ENCODE data around the gene TLCD1. TPM values are rescaled to one million over a fixed set of nuclear protein-coding genes. Genes with fewer than 3 reads are reported as not detected.

TLCD1 gene
- total RNA-seq, 1 donor, result 8.2 TPM

DNA sequence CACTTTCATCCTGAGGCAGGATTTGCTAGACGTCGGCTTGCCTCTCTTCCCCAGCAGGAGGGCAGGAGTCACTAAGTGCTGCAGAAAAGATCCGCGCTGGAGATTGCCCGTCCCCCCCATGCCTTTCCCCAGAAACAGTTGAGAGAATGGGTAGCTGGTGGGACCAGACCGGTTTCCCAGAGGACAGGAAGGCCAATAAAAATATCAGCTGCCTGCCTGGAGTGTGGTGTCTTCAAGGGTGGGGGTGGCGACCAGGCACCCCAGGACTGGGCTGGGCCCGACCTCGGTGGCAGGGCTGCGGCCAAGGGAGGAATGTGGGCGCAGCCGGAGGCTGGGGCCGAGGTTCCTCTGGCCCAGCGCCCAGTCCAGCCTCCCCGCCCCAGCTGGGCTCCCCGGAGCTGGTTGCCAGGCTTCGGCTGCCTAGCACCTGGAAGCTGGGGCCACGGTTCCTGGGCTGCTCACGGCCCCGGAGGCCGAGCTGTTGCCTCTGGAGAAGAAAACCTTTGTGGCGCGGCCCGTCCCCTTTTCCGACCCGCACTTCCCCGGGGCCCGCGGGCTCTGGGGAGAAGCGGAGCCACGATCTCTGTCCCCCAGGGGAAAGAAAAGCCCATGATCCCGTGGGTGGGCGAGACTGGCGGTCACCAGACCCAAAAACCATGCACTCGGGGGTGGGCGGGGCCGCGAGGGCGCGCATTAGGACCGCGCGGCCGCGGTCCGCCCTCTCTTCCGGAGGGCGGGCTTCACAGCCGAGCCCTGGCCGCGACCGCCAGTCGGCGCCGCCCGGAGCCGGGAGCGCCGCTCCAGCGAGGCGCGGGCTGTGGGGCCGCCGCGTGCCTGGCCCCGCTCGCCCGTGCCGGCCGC lies 17.4 kb upstream of the TLCD1 start, which contains the start of gene TRAF4:
Gene TRAF4, plus strand, starts transcription at position 769 of the 861 bp plus-strand sequence. CDS start 102 bp downstream, outside the sequence.
- peak; percentile 12 for TF ChIP-seq CTCF (IDR thresholded peaks at IDR 0.05; ENCODE audit: insufficient read depth, low read depth, low read length)
- H3K4me3 ChIP-seq (ENCODE audit: low read depth, low read length), result peak within 1 kb of the TSS; percentile 92
- peak; percentile 91 for DNase-seq (ENCODE audit: low read depth)

DNA sequence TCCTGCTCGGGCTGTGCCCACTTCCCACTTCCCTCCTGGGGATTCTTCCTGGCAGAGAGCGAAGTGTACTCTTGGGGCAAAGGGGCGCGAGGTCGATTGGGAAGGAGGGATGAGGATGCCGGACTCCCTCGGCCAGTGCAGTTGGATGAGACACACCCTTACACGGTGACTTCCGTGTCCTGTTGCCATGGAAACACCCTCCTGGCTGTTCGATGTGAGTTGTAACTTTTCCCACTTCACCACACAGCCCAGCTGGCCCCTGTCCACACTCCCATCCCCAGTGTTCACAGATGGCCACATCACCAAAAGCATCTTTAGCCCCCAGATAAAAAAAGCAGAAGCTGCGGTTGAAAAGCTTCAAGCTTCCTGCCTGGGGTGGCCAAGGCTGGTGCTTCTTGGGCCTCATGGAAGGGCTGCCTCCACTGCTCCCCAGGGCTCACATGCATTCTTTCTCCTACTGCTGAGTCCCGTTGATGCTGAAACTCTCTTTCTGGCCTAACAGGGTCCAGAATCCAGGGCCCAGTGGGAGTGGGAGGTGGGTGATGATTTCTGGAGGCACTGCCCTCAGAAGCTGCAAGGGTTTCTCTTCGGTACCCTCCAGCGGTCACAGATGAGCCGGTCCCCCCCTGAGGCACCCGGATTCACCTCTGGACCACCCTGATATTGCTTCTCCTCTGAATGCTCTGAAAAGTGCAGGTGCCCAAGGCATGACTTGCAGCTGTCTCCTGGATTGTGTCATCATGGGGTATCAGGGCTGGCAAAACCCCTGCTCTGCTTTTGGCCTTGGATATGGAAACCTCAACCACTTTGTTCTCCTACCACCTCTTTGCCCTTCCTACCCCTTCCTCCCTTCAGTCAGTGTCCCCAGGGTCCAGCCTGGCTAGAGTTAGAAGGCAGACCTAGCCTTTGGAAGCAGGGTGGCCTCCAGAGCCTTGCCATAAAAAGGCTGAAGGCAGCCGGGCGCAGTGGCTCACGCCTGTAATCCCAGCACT lies 15.6 kb upstream of the TLCD1 start:
- no peak overlapping the region for H3K4me3 ChIP-seq (ENCODE audit: low read depth, low read length)
- no peak for DNase-seq (ENCODE audit: low read depth)
- no peak for TF ChIP-seq CTCF (IDR thresholded peaks at IDR 0.05; ENCODE audit: insufficient read depth, low read depth, low read length)

GRCh38 chr17:28740406-28741357 lies 14.6 kb upstream of the TLCD1 start:
- no peak for TF ChIP-seq CTCF (IDR thresholded peaks at IDR 0.05; ENCODE audit: insufficient read depth, low read depth, low read length)
- no peak for DNase-seq (ENCODE audit: low read depth)
- H3K4me3 ChIP-seq (ENCODE audit: low read depth, low read length), result no peak overlapping the region

DNA sequence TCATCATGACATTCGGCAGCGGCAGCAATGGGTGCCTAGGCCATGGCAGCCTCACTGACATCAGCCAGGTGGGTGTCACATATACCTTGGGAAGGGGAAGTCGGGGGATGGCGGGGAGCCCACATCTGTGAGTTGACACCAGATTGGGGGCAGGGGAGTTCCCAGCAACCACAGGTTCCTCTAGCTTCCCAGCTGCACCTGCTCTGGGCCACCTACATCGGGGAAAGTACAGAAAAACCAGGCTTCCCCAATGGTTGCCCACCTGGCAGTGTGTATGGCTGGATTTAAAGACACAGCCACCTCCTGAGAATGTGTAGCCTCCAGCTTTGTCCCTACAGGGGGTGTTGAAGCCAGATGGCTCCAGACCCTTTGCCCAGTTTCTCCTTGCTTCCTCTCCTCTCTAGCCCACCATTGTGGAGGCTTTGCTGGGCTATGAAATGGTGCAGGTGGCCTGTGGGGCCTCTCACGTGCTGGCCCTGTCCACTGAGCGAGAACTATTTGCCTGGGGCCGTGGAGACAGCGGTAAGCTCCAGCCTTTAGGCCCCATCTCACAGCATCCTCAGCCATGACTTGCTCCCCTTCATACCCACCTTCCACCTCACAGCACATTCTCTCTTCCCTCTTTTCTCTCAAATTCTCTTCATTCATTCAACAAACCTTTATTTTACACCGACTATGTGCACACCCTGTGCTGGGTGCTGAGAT lies 12.8 kb upstream of the TLCD1 start:
- no peak for DNase-seq (ENCODE audit: low read depth)
- H3K4me3 ChIP-seq (ENCODE audit: low read depth, low read length), result no peak overlapping the region
- no peak for TF ChIP-seq CTCF (IDR thresholded peaks at IDR 0.05; ENCODE audit: insufficient read depth, low read depth, low read length)

DNA sequence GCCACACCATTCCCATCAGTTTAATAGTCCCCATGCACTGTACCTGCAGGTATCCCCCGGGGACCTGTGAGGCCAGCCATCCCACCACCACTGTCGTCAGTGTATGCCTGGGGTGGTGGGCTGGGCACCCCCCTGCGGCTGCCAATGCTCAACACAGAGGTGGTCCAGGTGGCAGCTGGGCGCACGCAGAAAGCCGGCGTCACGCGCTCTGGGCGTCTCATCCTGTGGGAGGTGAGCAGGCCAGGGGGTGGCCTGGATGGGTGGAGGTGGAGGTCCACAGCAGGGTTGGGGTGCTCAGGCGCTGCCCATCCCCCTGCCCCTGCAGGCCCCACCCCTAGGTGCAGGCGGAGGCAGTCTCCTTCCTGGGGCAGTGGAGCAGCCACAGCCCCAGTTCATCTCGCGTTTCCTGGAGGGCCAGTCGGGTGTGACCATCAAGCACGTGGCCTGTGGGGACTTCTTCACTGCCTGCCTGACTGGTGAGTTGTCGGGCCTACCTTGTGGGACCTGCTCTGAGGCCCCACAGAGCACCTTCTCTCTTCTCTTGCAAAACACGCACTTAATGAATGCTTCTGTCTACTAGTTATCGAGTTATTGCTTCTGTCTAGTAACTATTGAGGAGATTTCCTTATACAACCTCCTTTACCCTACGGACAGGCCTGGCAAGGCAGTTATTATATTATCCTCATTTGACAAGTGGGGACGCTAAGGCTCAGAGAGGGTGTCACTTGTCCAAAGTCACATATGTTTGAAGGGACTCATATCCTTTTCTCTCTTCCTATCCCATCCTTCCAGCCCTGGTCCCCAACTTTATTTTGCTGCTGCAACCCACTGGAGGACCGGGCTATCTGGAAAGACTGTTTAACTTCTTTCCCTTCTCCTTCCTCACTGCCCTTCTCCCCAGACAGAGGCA lies 12.0 kb upstream of the TLCD1 start:
- no peak for DNase-seq (ENCODE audit: low read depth)

More for the DNA sequence above, 12.0 kb upstream of the TLCD1 start:
- no peak for TF ChIP-seq CTCF (IDR thresholded peaks at IDR 0.05; ENCODE audit: insufficient read depth, low read depth, low read length)
- no peak overlapping the region for H3K4me3 ChIP-seq (ENCODE audit: low read depth, low read length)

Data from fibroblast of villous mesenchyme (primary cell).